ENCODE measurements around the gene MARK3. TPM values are rescaled to one million over a fixed set of nuclear protein-coding genes. Genes with fewer than 3 reads are reported as not detected.

Gene MARK3
- polyA plus RNA-seq, 1 donor (not counting 4 experiments of a cell fraction or from before 2014, with no cell fraction given), result 133 TPM

DNA sequence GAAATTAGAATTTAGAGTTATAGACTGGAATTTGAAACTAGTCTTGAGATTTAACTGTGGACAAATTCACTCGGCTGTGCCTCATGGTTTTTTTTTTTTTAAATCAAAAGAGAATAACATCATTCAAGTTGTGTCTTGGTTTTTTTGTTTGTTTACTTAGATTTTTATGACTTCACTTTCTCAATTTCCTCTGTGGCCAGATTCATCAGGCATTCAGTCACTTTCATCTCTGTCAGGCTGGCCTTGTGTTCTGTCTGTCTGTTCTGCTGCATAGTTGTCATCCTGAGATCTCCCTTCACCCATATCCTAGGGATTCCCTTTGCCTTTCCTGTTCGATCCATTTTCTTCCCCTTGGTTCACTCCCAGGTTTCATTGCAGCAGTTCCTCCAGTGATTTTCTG lies 10.0 kb downstream of the MARK3 start:
- no peak for DNase-seq (ENCODE audit: low read depth, low spot score)
- Histone ChIP-seq H3K4me3 (ENCODE audit: control insufficient read depth in 2 of 3, extremely low read depth in 1 of 3, insufficient read depth in 2 of 3, low read depth in 1 of 3, low read length in 3 of 3) (no peak overlapping the region), H3K79me2 (ENCODE audit: control insufficient read depth, insufficient read depth, low read length) (peaks cover 97% of the 10 kb centered on the region), H3K9ac (ENCODE audit: control insufficient read depth, extremely low read depth, insufficient read depth, low read length) (no peak overlapping the region), H3K9me3 (ENCODE audit: control insufficient read depth, low read depth, low read length) (no peaks in the 10 kb centered on the region), H3K27me3 (ENCODE audit: control insufficient read depth, extremely low read depth, insufficient read depth, low read length) (no peaks in the 10 kb centered on the region), H3K4me2 (ENCODE audit: control insufficient read depth, extremely low read depth, insufficient read depth, low read depth, low read length) (peak overlapping the region; percentile 30), H3K4me1 (ENCODE audit: control insufficient read depth, extremely low read depth, insufficient read depth, low read length) (peaks cover 48% of the 10 kb centered on the region), H3K36me3 (ENCODE audit: control insufficient read depth in 2 of 2, extremely low read depth in 1 of 2, insufficient read depth in 2 of 2, low read length in 2 of 2) (peaks cover 0 to 10% of the 10 kb centered on the region in 2 experiments), H2AFZ (ENCODE audit: control insufficient read depth, low read length) (no peak overlapping the region), H3K9me1 (ENCODE audit: control insufficient read depth, extremely low read depth, insufficient read depth, low read length) (peaks cover 5% of the 10 kb centered on the region), H4K20me1 (ENCODE audit: control insufficient read depth, extremely low read depth, insufficient read depth, low read length) (peaks cover 75% of the 10 kb centered on the region), H3K27ac (ENCODE audit: control insufficient read depth, insufficient read depth, low read length) (no peak overlapping the region)
- FAIRE-seq, result no peak
- TF ChIP-seq CTCF (optimal IDR thresholded peaks at IDR 0.05 in 1 of 3, IDR thresholded peaks at IDR 0.05 in 1 of 3, conservative IDR thresholded peaks at IDR 0.05 in 1 of 3; ENCODE audit: extremely low read depth in 1 of 3, insufficient read depth in 2 of 3, low read length in 3 of 3) (no peak), EZH2 (IDR thresholded peaks at IDR 0.05; ENCODE audit: low read length) (no peak)
- dilution Hi-C loops (cut with MboI; ENCODE audit: extremely low pct_ligation_motif_present, low sequenced_read_pairs), result no loop called here

GRCh38 chr14:103396463-103396862 lies 11.2 kb downstream of the MARK3 start:
- dilution Hi-C loops (cut with MboI; ENCODE audit: extremely low pct_ligation_motif_present, low sequenced_read_pairs), result no loop called here
- peaks cover 58% of the 10 kb centered on the region for H3K4me1 ChIP-seq (ENCODE audit: control insufficient read depth, extremely low read depth, insufficient read depth, low read length)
- no peak overlapping the region for H3K9ac ChIP-seq (ENCODE audit: control insufficient read depth, extremely low read depth, insufficient read depth, low read length)
- H3K4me2 ChIP-seq (ENCODE audit: control insufficient read depth, extremely low read depth, insufficient read depth, low read depth, low read length), result no peak overlapping the region
- no peak for DNase-seq (ENCODE audit: low read depth, low spot score)
- no peaks in the 10 kb centered on the region for H3K27me3 ChIP-seq (ENCODE audit: control insufficient read depth, extremely low read depth, insufficient read depth, low read length)
- H2AFZ ChIP-seq (ENCODE audit: control insufficient read depth, low read length), result no peak overlapping the region
- peaks cover 8% of the 10 kb centered on the region for H3K9me1 ChIP-seq (ENCODE audit: control insufficient read depth, extremely low read depth, insufficient read depth, low read length)
- no peaks in the 10 kb centered on the region for H3K9me3 ChIP-seq (ENCODE audit: control insufficient read depth, low read depth, low read length)
- peaks cover 2 to 10% of the 10 kb centered on the region in 2 experiments for H3K36me3 ChIP-seq (ENCODE audit: control insufficient read depth in 2 of 2, extremely low read depth in 1 of 2, insufficient read depth in 2 of 2, low read length in 2 of 2)
- FAIRE-seq, result no peak
- peaks cover 97% of the 10 kb centered on the region for H3K79me2 ChIP-seq (ENCODE audit: control insufficient read depth, insufficient read depth, low read length)
- peaks cover 72% of the 10 kb centered on the region for H4K20me1 ChIP-seq (ENCODE audit: control insufficient read depth, extremely low read depth, insufficient read depth, low read length)
- H3K4me3 ChIP-seq (ENCODE audit: control insufficient read depth in 2 of 3, extremely low read depth in 1 of 3, insufficient read depth in 2 of 3, low read depth in 1 of 3, low read length in 3 of 3), result no peak overlapping the region
- no peak overlapping the region for H3K27ac ChIP-seq (ENCODE audit: control insufficient read depth, insufficient read depth, low read length)
- no peak for TF ChIP-seq CTCF (optimal IDR thresholded peaks at IDR 0.05 in 1 of 3, IDR thresholded peaks at IDR 0.05 in 1 of 3, conservative IDR thresholded peaks at IDR 0.05 in 1 of 3; ENCODE audit: extremely low read depth in 1 of 3, insufficient read depth in 2 of 3, low read length in 3 of 3)
